SIG-M5 (cell line): ENCODE data around the gene ZC3H18.
A peak's percentile ranks its signal among the peaks of the same experiment; 100 is the strongest.
"Not testable (repeated sequence)": the region's sequence is repeated elsewhere in the genome, so short reads cannot be mapped to it uniquely, and the experiment has no call there.

Experiments used
- DNase-seq: peaks from one replicate; lab custom pipeline; 2025; lab: John Stamatoyannopoulos, UW

The ZC3H18 gene

GRCh38 chr16:88654363-88655052 lies 84.3 kb downstream of the ZC3H18 start:
- DNase-seq: no peak

GRCh38 chr16:88655053-88655732 lies 85.0 kb downstream of the ZC3H18 start:
- no peak for DNase-seq

GRCh38 chr16:88655733-88656281 lies 85.6 kb downstream of the ZC3H18 start:
- DNase-seq: no peak

- DNase-seq: no peak
Measured at GRCh38 chr16:88656291-88656980, 86.2 kb downstream of the ZC3H18 start.

- no peak for DNase-seq
Measured at GRCh38 chr16:88657371-88657770, 87.2 kb downstream of the ZC3H18 start.

GRCh38 chr16:88658714-88659113 lies 88.5 kb downstream of the ZC3H18 start:
- DNase-seq: no peak

- DNase-seq: no peak
Measured at GRCh38 chr16:88659160-88659559, 89.0 kb downstream of the ZC3H18 start.

- DNase-seq: no peak
Measured at GRCh38 chr16:88661468-88661867, 91.3 kb downstream of the ZC3H18 start.

GRCh38 chr16:88662222-88662842 lies 92.1 kb downstream of the ZC3H18 start:
- DNase-seq: no peak

- peak; percentile 72 for DNase-seq
Measured at GRCh38 chr16:88662843-88663606, 92.8 kb downstream of the ZC3H18 start, which contains the start of gene MVD. MVD (minus strand) TSS chr16:88663091; CDS start chr16:88663080, 11 bp downstream.

- DNase-seq: no peak
Measured at GRCh38 chr16:88665148-88665547, 94.9 kb downstream of the ZC3H18 start.

GRCh38 chr16:88665570-88665969 lies 95.4 kb downstream of the ZC3H18 start:
- DNase-seq: no peak

- no peak for DNase-seq
Measured at GRCh38 chr16:88667461-88667860, 97.3 kb downstream of the ZC3H18 start.

GRCh38 chr16:88669493-88669892 lies 99.3 kb downstream of the ZC3H18 start:
- DNase-seq: not testable (repeated sequence)

- DNase-seq: no peak
Measured at GRCh38 chr16:88669980-88670379, 99.8 kb downstream of the ZC3H18 start.

GRCh38 chr16:88671806-88672205 lies 101.6 kb downstream of the ZC3H18 start:
- no peak for DNase-seq

GRCh38 chr16:88672776-88673175 lies 102.6 kb downstream of the ZC3H18 start:
- no peak for DNase-seq

- no peak for DNase-seq
Measured at GRCh38 chr16:88673716-88674379, 103.6 kb downstream of the ZC3H18 start.

- no peak for DNase-seq
Measured at GRCh38 chr16:88676502-88677242, 106.5 kb downstream of the ZC3H18 start.

- no peak for DNase-seq
Measured at GRCh38 chr16:88677721-88678120, 107.5 kb downstream of the ZC3H18 start.
